Measurements from ENCODE around the gene FBXO38. TPM values are rescaled to one million over a fixed set of nuclear protein-coding genes. Genes with fewer than 3 reads are reported as not detected.

FBXO38 gene
- total and polyA plus RNA-seq, 2 of the 4 experiments (the other 2 are of a cell fraction) = 14.9 to 70.1 TPM

DNA sequence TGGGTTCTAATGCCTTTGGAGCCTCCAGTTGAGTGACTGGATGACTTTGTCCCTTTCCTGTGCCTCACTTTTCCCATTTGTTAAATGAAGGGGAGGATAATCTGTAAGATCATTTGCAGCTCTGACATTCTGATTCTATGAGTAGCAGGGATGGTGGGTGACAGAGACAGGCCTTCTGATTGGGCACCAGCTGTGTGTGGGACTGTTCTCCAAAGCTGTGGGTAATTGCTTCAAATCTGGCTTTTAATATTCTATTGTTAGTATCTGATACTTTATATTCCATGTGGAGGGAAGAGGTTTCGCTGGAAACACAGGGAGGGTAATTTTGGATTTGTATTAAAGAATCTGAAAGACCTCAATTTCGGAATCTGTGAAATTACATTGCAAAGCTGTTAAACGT, 102.7 kb downstream of the FBXO38 start:
- Histone ChIP-seq H4K8ac (ENCODE audit: low read depth in 2 of 2, low read length in 2 of 2) (no peak overlapping the region), H4K5ac (ENCODE audit: low read depth, low read length) (no peak overlapping the region), H2AFZ (replicated peaks; ENCODE audit: low read length, poor library complexity) (no peak overlapping the region), H3K23ac (ENCODE audit: low read depth, low read length) (no peak overlapping the region), H4K20me1 (ENCODE audit: insufficient read depth, low read length) (no peaks in the 10 kb centered on the region), H2BK15ac (ENCODE audit: low read depth, low read length) (no peak overlapping the region), H4K91ac (ENCODE audit: insufficient read depth, low read depth, low read length) (no peak overlapping the region), H2BK5ac (ENCODE audit: low read depth, low read length, poor library complexity, severe bottlenecking) (no peak overlapping the region), H3K56ac (ENCODE audit: extremely low read depth, insufficient read depth, low read length) (no peak overlapping the region), H3K9me1 (ENCODE audit: insufficient read depth, low read length) (no peaks in the 10 kb centered on the region), H2BK20ac (ENCODE audit: low read depth, low read length) (no peak overlapping the region), H3K4me3 (ENCODE audit: insufficient read depth, low read depth, low read length) (no peak overlapping the region), H3K4me1 (ENCODE audit: control insufficient read depth, insufficient read depth, low read length) (no peaks in the 10 kb centered on the region), H3K27me3 (ENCODE audit: control insufficient read depth, insufficient read depth, low read length) (peaks cover 14% of the 10 kb centered on the region), H3K27ac (ENCODE audit: insufficient read depth, low read length) (no peak overlapping the region), H3K9ac (ENCODE audit: low read depth, low read length) (no peak overlapping the region), H3K36me3 (ENCODE audit: control insufficient read depth, insufficient read depth, low read length) (no peaks in the 10 kb centered on the region), H3K18ac (ENCODE audit: low read depth, low read length) (no peak overlapping the region), H3K4ac (ENCODE audit: low read depth, low read length) (no peak overlapping the region), H2AK9ac (replicated peaks; ENCODE audit: low read depth, low read length, poor library complexity) (no peak overlapping the region), H3K4me2 (ENCODE audit: low read depth, low read length) (no peak overlapping the region), H3K14ac (replicated peaks; ENCODE audit: low read depth, low read length) (no peak overlapping the region), H2BK120ac (ENCODE audit: low read depth, low read length) (no peak overlapping the region), H3K9me3 (ENCODE audit: control insufficient read depth, insufficient read depth, low read length) (no peaks in the 10 kb centered on the region), H2AK5ac (ENCODE audit: low read depth, low read length) (no peak overlapping the region), H3K79me1 (ENCODE audit: low read depth in 1 of 2, low read length in 2 of 2) (no peaks in the 10 kb centered on the region)
- POLR2A ChIA-PET (ENCODE audit: unreplicated experiment) = no interaction called here
- no peak for TF ChIP-seq MAZ (IDR thresholded peaks at IDR 0.05; ENCODE audit: borderline replicate concordance, low read depth, low read length)
- TF ChIP-seq, protein P1, sequence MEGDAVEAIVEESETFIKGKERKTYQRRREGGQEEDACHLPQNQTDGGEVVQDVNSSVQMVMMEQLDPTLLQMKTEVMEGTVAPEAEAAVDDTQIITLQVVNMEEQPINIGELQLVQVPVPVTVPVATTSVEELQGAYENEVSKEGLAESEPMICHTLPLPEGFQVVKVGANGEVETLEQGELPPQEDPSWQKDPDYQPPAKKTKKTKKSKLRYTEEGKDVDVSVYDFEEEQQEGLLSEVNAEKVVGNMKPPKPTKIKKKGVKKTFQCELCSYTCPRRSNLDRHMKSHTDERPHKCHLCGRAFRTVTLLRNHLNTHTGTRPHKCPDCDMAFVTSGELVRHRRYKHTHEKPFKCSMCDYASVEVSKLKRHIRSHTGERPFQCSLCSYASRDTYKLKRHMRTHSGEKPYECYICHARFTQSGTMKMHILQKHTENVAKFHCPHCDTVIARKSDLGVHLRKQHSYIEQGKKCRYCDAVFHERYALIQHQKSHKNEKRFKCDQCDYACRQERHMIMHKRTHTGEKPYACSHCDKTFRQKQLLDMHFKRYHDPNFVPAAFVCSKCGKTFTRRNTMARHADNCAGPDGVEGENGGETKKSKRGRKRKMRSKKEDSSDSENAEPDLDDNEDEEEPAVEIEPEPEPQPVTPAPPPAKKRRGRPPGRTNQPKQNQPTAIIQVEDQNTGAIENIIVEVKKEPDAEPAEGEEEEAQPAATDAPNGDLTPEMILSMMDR (conservative IDR thresholded peaks at IDR 0.05; ENCODE audit: low read depth, low read length) = no peak
- TF ChIP-seq NFE2L2 (IDR thresholded peaks at IDR 0.05; ENCODE audit: low read depth, low read length) = no peak
- no peak for TF ChIP-seq USF2 (IDR thresholded peaks at IDR 0.05; ENCODE audit: low read depth, low read length)
- no peak for TF ChIP-seq CEBPB (IDR thresholded peaks at IDR 0.05; ENCODE audit: low read depth, low read length)
- TF ChIP-seq FOS (IDR thresholded peaks at IDR 0.05; ENCODE audit: low read depth, low read length) = no peak
- no peak for TF ChIP-seq RCOR1 (IDR thresholded peaks at IDR 0.05; ENCODE audit: insufficient replicate concordance, low read length)
- TF ChIP-seq RFX5 (IDR thresholded peaks at IDR 0.05; ENCODE audit: low read depth, low read length) = no peak
- TF ChIP-seq, protein P2, sequence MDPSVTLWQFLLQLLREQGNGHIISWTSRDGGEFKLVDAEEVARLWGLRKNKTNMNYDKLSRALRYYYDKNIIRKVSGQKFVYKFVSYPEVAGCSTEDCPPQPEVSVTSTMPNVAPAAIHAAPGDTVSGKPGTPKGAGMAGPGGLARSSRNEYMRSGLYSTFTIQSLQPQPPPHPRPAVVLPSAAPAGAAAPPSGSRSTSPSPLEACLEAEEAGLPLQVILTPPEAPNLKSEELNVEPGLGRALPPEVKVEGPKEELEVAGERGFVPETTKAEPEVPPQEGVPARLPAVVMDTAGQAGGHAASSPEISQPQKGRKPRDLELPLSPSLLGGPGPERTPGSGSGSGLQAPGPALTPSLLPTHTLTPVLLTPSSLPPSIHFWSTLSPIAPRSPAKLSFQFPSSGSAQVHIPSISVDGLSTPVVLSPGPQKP (IDR thresholded peaks at IDR 0.05; ENCODE audit: borderline replicate concordance, low read depth, low read length) = no peak
- intact Hi-C loops (cut with micrococcal nuclease) (no loop called here), dilution Hi-C loops (cut with HindIII; ENCODE audit: low sequenced_read_pairs, unreplicated experiment) (no loop called here), in situ Hi-C loops (cut with MboI; ENCODE audit: low sequenced_read_pairs) (no loop called here)
- 70% methylated on average over 2 of the region's 3 CpGs; no CpG with 5 or more reads in 1 of the 2 experiments for WGBS, 2 experiments (ENCODE audit: extremely low coverage in 2 of 2, insufficient read length in 1 of 2)
- no TSS peak for BruUV-seq (replicated peaks)
- DNase-seq (no peak), ATAC-seq (ENCODE audit: low read depth) (no peak)
- CTCF ChIA-PET = no interaction called here

All from IMR-90 (cell line).